ENCODE data around the gene STPG2. TPM values are rescaled to one million over a fixed set of nuclear protein-coding genes. Genes with fewer than 3 reads are reported as not detected.

STPG2 gene
- total and polyA plus RNA-seq, 2 of the 4 experiments (the other 2 are of a cell fraction): not detected

DNA sequence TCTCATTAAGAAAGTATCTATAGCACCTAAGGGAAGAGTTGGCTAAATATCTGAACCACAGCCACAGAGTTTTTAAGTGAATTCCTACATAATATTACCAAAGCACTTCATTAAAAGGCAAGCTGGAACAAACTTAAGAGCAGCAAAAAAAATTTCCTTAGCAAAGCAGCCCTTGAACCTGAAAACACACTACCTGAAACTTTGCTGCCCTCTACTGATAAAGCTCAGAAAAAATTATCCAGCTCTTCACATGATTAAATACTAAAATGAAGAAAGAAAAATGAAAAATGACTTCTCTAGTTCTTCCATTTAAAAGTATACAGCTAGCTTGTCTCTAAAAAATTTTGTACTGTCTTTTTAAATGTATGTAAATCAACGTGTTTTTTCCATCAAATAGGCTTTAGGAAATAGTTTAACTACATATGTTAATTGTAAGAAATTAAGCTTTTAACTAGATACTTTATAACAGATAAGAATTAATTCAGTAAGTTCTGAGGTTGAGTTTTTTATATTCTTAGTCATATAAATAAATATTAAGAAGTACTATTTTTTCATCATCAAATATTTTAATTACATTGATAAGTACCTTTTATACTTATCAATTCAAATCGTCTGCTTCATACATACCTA is 156.1 kb downstream of the STPG2 start:
- DNase-seq (no peak), ATAC-seq (ENCODE audit: low read depth) (no peak)
- Histone ChIP-seq H2AFZ (replicated peaks; ENCODE audit: low read length, poor library complexity) (no peak overlapping the region), H2BK15ac (ENCODE audit: low read depth, low read length) (no peak overlapping the region), H4K5ac (ENCODE audit: low read depth, low read length) (no peak overlapping the region), H2AK5ac (ENCODE audit: low read depth, low read length) (no peak overlapping the region), H4K91ac (ENCODE audit: insufficient read depth, low read depth, low read length) (no peak overlapping the region), H3K27ac (ENCODE audit: insufficient read depth, low read length) (no peak overlapping the region), H3K4ac (ENCODE audit: low read depth, low read length) (no peak overlapping the region), H4K20me1 (ENCODE audit: insufficient read depth, low read length) (no peaks in the 10 kb centered on the region), H3K9ac (ENCODE audit: low read depth, low read length) (no peak overlapping the region), H4K8ac (ENCODE audit: low read depth in 2 of 2, low read length in 2 of 2) (no peak overlapping the region), H2BK120ac (ENCODE audit: low read depth, low read length) (no peak overlapping the region), H3K27me3 (ENCODE audit: control insufficient read depth, insufficient read depth, low read length) (no peaks in the 10 kb centered on the region), H3K4me1 (ENCODE audit: control insufficient read depth, insufficient read depth, low read length) (no peaks in the 10 kb centered on the region), H3K4me2 (ENCODE audit: low read depth, low read length) (no peak overlapping the region), H3K56ac (ENCODE audit: extremely low read depth, insufficient read depth, low read length) (no peak overlapping the region), H2BK5ac (ENCODE audit: low read depth, low read length, poor library complexity, severe bottlenecking) (no peak overlapping the region), H3K23ac (ENCODE audit: low read depth, low read length) (no peak overlapping the region), H3K14ac (replicated peaks; ENCODE audit: low read depth, low read length) (no peak overlapping the region), H3K18ac (ENCODE audit: low read depth, low read length) (no peak overlapping the region), H3K4me3 (ENCODE audit: insufficient read depth, low read depth, low read length) (no peak overlapping the region), H3K9me1 (ENCODE audit: insufficient read depth, low read length) (no peaks in the 10 kb centered on the region), H2BK20ac (ENCODE audit: low read depth, low read length) (no peak overlapping the region), H2AK9ac (replicated peaks; ENCODE audit: low read depth, low read length, poor library complexity) (no peak overlapping the region), H3K9me3 (ENCODE audit: control insufficient read depth, insufficient read depth, low read length) (no peaks in the 10 kb centered on the region), H3K36me3 (ENCODE audit: control insufficient read depth, insufficient read depth, low read length) (no peaks in the 10 kb centered on the region), H3K79me1 (ENCODE audit: low read depth in 1 of 2, low read length in 2 of 2) (no peaks in the 10 kb centered on the region)
- no peak for TF ChIP-seq NFE2L2 (IDR thresholded peaks at IDR 0.05; ENCODE audit: low read depth, low read length)
- no peak for TF ChIP-seq CEBPB (IDR thresholded peaks at IDR 0.05; ENCODE audit: low read depth, low read length)
- TF ChIP-seq, protein P1, sequence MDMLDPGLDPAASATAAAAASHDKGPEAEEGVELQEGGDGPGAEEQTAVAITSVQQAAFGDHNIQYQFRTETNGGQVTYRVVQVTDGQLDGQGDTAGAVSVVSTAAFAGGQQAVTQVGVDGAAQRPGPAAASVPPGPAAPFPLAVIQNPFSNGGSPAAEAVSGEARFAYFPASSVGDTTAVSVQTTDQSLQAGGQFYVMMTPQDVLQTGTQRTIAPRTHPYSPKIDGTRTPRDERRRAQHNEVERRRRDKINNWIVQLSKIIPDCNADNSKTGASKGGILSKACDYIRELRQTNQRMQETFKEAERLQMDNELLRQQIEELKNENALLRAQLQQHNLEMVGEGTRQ (IDR thresholded peaks at IDR 0.05; ENCODE audit: low read depth, low read length): no peak
- no peak for TF ChIP-seq POLR2A (IDR thresholded peaks at IDR 0.05; ENCODE audit: low read depth, low read length)
- TF ChIP-seq, protein P2, sequence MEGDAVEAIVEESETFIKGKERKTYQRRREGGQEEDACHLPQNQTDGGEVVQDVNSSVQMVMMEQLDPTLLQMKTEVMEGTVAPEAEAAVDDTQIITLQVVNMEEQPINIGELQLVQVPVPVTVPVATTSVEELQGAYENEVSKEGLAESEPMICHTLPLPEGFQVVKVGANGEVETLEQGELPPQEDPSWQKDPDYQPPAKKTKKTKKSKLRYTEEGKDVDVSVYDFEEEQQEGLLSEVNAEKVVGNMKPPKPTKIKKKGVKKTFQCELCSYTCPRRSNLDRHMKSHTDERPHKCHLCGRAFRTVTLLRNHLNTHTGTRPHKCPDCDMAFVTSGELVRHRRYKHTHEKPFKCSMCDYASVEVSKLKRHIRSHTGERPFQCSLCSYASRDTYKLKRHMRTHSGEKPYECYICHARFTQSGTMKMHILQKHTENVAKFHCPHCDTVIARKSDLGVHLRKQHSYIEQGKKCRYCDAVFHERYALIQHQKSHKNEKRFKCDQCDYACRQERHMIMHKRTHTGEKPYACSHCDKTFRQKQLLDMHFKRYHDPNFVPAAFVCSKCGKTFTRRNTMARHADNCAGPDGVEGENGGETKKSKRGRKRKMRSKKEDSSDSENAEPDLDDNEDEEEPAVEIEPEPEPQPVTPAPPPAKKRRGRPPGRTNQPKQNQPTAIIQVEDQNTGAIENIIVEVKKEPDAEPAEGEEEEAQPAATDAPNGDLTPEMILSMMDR (conservative IDR thresholded peaks at IDR 0.05; ENCODE audit: low read depth, low read length): peak; percentile 30; the same call in 1 of the 2 replicates
- no peak for TF ChIP-seq RCOR1 (IDR thresholded peaks at IDR 0.05; ENCODE audit: insufficient replicate concordance, low read length)
- no CpG with 5 or more reads among the region's 2 CpGs for WGBS, 2 experiments (ENCODE audit: extremely low coverage in 2 of 2, insufficient read length in 1 of 2)
- in situ Hi-C loops (cut with MboI; ENCODE audit: low sequenced_read_pairs) (no loop called here), dilution Hi-C loops (cut with HindIII; ENCODE audit: low sequenced_read_pairs, unreplicated experiment) (no loop called here), intact Hi-C loops (cut with micrococcal nuclease) (no loop called here)
- BruUV-seq (replicated peaks): no TSS peak
- POLR2A ChIA-PET (ENCODE audit: unreplicated experiment): no interaction called here
- CTCF ChIA-PET: no interaction called here
